ENCODE results near the gene CXCL5.

Gene CXCL5

GRCh38 chr4:74015126-74015780 lies 16.8 kb upstream of the CXCL5 start:
- Histone ChIP-seq H3K36me3 (ENCODE audit: control insufficient read depth, insufficient read depth, low read length) (no peaks in the 10 kb centered on the region), H3K9me3 (ENCODE audit: control insufficient read depth, low read length) (no peaks in the 10 kb centered on the region), H3K4me3 (ENCODE audit: extremely low read depth, insufficient read depth, low read length, poor library complexity, severe bottlenecking) (no peak overlapping the region), H3K4me1 (ENCODE audit: control insufficient read depth, insufficient read depth, low read length, poor library complexity, severe bottlenecking) (no peaks in the 10 kb centered on the region), H3K27ac (ENCODE audit: low read depth, low read length, severe bottlenecking) (no peak overlapping the region)
- 100% methylated on average over 2 of the region's 3 CpGs for WGBS, 2 experiments (ENCODE audit: insufficient coverage in 2 of 2)

- Histone ChIP-seq H3K27ac (ENCODE audit: low read depth, low read length, severe bottlenecking) (no peak overlapping the region), H3K4me1 (ENCODE audit: control insufficient read depth, insufficient read depth, low read length, poor library complexity, severe bottlenecking) (no peaks in the 10 kb centered on the region), H3K36me3 (ENCODE audit: control insufficient read depth, insufficient read depth, low read length) (no peaks in the 10 kb centered on the region), H3K9me3 (ENCODE audit: control insufficient read depth, low read length) (no peaks in the 10 kb centered on the region), H3K4me3 (ENCODE audit: extremely low read depth, insufficient read depth, low read length, poor library complexity, severe bottlenecking) (no peak overlapping the region)
- WGBS, 2 experiments (ENCODE audit: insufficient coverage in 2 of 2), result no CpG with 5 or more reads among the region's 1 CpG
Measured at GRCh38 chr4:74014332-74014731, 15.9 kb upstream of the CXCL5 start.

- 79 to 90% methylated on average over 2 of the region's 2 CpGs for WGBS, 2 experiments (ENCODE audit: insufficient coverage in 2 of 2)
Measured at GRCh38 chr4:74013264-74013663, 14.8 kb upstream of the CXCL5 start.

GRCh38 chr4:74012130-74012529 lies 13.7 kb upstream of the CXCL5 start:
- no peaks in the 10 kb centered on the region for H3K4me1 ChIP-seq (ENCODE audit: control insufficient read depth, insufficient read depth, low read length, poor library complexity, severe bottlenecking)
- no peak overlapping the region for H3K4me3 ChIP-seq (ENCODE audit: extremely low read depth, insufficient read depth, low read length, poor library complexity, severe bottlenecking)
- H3K27ac ChIP-seq (ENCODE audit: low read depth, low read length, severe bottlenecking), result no peak overlapping the region
- 100% methylated on average over 3 of the region's 4 CpGs; no CpG with 5 or more reads in 1 of the 2 experiments for WGBS, 2 experiments (ENCODE audit: insufficient coverage in 2 of 2)
- no peaks in the 10 kb centered on the region for H3K36me3 ChIP-seq (ENCODE audit: control insufficient read depth, insufficient read depth, low read length)
- H3K9me3 ChIP-seq (ENCODE audit: control insufficient read depth, low read length), result no peaks in the 10 kb centered on the region

More at GRCh38 chr4:74013264-74013663, 14.8 kb upstream of the CXCL5 start:
- no peaks in the 10 kb centered on the region for H3K4me1 ChIP-seq (ENCODE audit: control insufficient read depth, insufficient read depth, low read length, poor library complexity, severe bottlenecking)
- H3K36me3 ChIP-seq (ENCODE audit: control insufficient read depth, insufficient read depth, low read length), result no peaks in the 10 kb centered on the region
- H3K4me3 ChIP-seq (ENCODE audit: extremely low read depth, insufficient read depth, low read length, poor library complexity, severe bottlenecking), result no peak overlapping the region
- no peaks in the 10 kb centered on the region for H3K9me3 ChIP-seq (ENCODE audit: control insufficient read depth, low read length)
- H3K27ac ChIP-seq (ENCODE audit: low read depth, low read length, severe bottlenecking), result no peak overlapping the region

- H3K36me3 ChIP-seq (ENCODE audit: control insufficient read depth, insufficient read depth, low read length), result no peaks in the 10 kb centered on the region
- WGBS, 2 experiments (ENCODE audit: insufficient coverage in 2 of 2), result 100% methylated on average over 1 of the region's 3 CpGs; no CpG with 5 or more reads in 1 of the 2 experiments
- no peaks in the 10 kb centered on the region for H3K4me1 ChIP-seq (ENCODE audit: control insufficient read depth, insufficient read depth, low read length, poor library complexity, severe bottlenecking)
- H3K9me3 ChIP-seq (ENCODE audit: control insufficient read depth, low read length), result no peaks in the 10 kb centered on the region
- H3K4me3 ChIP-seq (ENCODE audit: extremely low read depth, insufficient read depth, low read length, poor library complexity, severe bottlenecking), result no peak overlapping the region
- no peak overlapping the region for H3K27ac ChIP-seq (ENCODE audit: low read depth, low read length, severe bottlenecking)
Measured at GRCh38 chr4:74009307-74009706, 10.8 kb upstream of the CXCL5 start.

- WGBS, 2 experiments (ENCODE audit: insufficient coverage in 2 of 2), result 83 to 89% methylated on average over 2 of the region's 2 CpGs
- Histone ChIP-seq H3K9me3 (ENCODE audit: control insufficient read depth, low read length) (no peaks in the 10 kb centered on the region), H3K4me1 (ENCODE audit: control insufficient read depth, insufficient read depth, low read length, poor library complexity, severe bottlenecking) (no peaks in the 10 kb centered on the region), H3K4me3 (ENCODE audit: extremely low read depth, insufficient read depth, low read length, poor library complexity, severe bottlenecking) (no peak overlapping the region), H3K36me3 (ENCODE audit: control insufficient read depth, insufficient read depth, low read length) (no peaks in the 10 kb centered on the region), H3K27ac (ENCODE audit: low read depth, low read length, severe bottlenecking) (no peak overlapping the region)
Measured at GRCh38 chr4:74006009-74006476, 7.6 kb upstream of the CXCL5 start.

- no peak overlapping the region for H3K4me3 ChIP-seq (ENCODE audit: extremely low read depth, insufficient read depth, low read length, poor library complexity, severe bottlenecking)
- no peak overlapping the region for H3K27ac ChIP-seq (ENCODE audit: low read depth, low read length, severe bottlenecking)
- no peaks in the 10 kb centered on the region for H3K4me1 ChIP-seq (ENCODE audit: control insufficient read depth, insufficient read depth, low read length, poor library complexity, severe bottlenecking)
- no peaks in the 10 kb centered on the region for H3K36me3 ChIP-seq (ENCODE audit: control insufficient read depth, insufficient read depth, low read length)
- H3K9me3 ChIP-seq (ENCODE audit: control insufficient read depth, low read length), result no peaks in the 10 kb centered on the region
- no CpG with 5 or more reads among the region's 3 CpGs for WGBS, 2 experiments (ENCODE audit: insufficient coverage in 2 of 2)
Measured at GRCh38 chr4:74005528-74005927, 7.1 kb upstream of the CXCL5 start.

GRCh38 chr4:74004668-74005067 lies 6.2 kb upstream of the CXCL5 start:
- H3K27ac ChIP-seq (ENCODE audit: low read depth, low read length, severe bottlenecking), result no peak overlapping the region
- no peaks in the 10 kb centered on the region for H3K9me3 ChIP-seq (ENCODE audit: control insufficient read depth, low read length)
- no peaks in the 10 kb centered on the region for H3K36me3 ChIP-seq (ENCODE audit: control insufficient read depth, insufficient read depth, low read length)
- H3K4me1 ChIP-seq (ENCODE audit: control insufficient read depth, insufficient read depth, low read length, poor library complexity, severe bottlenecking), result no peaks in the 10 kb centered on the region
- 93 to 96% methylated on average over 2 of the region's 4 CpGs for WGBS, 2 experiments (ENCODE audit: insufficient coverage in 2 of 2)
- no peak overlapping the region for H3K4me3 ChIP-seq (ENCODE audit: extremely low read depth, insufficient read depth, low read length, poor library complexity, severe bottlenecking)

GRCh38 chr4:74000301-74000700 lies 1.8 kb upstream of the CXCL5 start:
- no peak overlapping the region for H3K4me3 ChIP-seq (ENCODE audit: extremely low read depth, insufficient read depth, low read length, poor library complexity, severe bottlenecking)
- 85 to 94% methylated on average over 3 of the region's 6 CpGs for WGBS, 2 experiments (ENCODE audit: insufficient coverage in 2 of 2)
- no peaks in the 10 kb centered on the region for H3K9me3 ChIP-seq (ENCODE audit: control insufficient read depth, low read length)
- H3K4me1 ChIP-seq (ENCODE audit: control insufficient read depth, insufficient read depth, low read length, poor library complexity, severe bottlenecking), result peaks cover 12% of the 10 kb centered on the region
- no peak overlapping the region for H3K27ac ChIP-seq (ENCODE audit: low read depth, low read length, severe bottlenecking)
- H3K36me3 ChIP-seq (ENCODE audit: control insufficient read depth, insufficient read depth, low read length), result no peaks in the 10 kb centered on the region

GRCh38 chr4:73992050-73992449 lies 6.4 kb downstream of the CXCL5 start:
- Histone ChIP-seq H3K9me3 (ENCODE audit: control insufficient read depth, low read length) (no peaks in the 10 kb centered on the region), H3K36me3 (ENCODE audit: control insufficient read depth, insufficient read depth, low read length) (no peaks in the 10 kb centered on the region), H3K27ac (ENCODE audit: low read depth, low read length, severe bottlenecking) (no peak overlapping the region), H3K4me1 (ENCODE audit: control insufficient read depth, insufficient read depth, low read length, poor library complexity, severe bottlenecking) (peaks cover under 1% of the 10 kb centered on the region), H3K4me3 (ENCODE audit: extremely low read depth, insufficient read depth, low read length, poor library complexity, severe bottlenecking) (no peak overlapping the region)
- WGBS, 2 experiments (ENCODE audit: insufficient coverage in 2 of 2), result no CpG with 5 or more reads among the region's 1 CpG

- Histone ChIP-seq H3K4me3 (ENCODE audit: extremely low read depth, insufficient read depth, low read length, poor library complexity, severe bottlenecking) (no peak overlapping the region), H3K4me1 (ENCODE audit: control insufficient read depth, insufficient read depth, low read length, poor library complexity, severe bottlenecking) (no peaks in the 10 kb centered on the region), H3K27ac (ENCODE audit: low read depth, low read length, severe bottlenecking) (no peak overlapping the region), H3K9me3 (ENCODE audit: control insufficient read depth, low read length) (no peaks in the 10 kb centered on the region), H3K36me3 (ENCODE audit: control insufficient read depth, insufficient read depth, low read length) (no peaks in the 10 kb centered on the region)
- no CpG with 5 or more reads among the region's 1 CpG for WGBS, 2 experiments (ENCODE audit: insufficient coverage in 2 of 2)
Measured at GRCh38 chr4:73991742-73992000, 6.8 kb downstream of the CXCL5 start.
